ENCODE measurements around the gene MX2. TPM values are rescaled to one million over a fixed set of nuclear protein-coding genes. Genes with fewer than 3 reads are reported as not detected.

Gene MX2
- total and polyA plus RNA-seq, 2 of the 8 experiments (the other 6 are each of a cell fraction or from before 2014, with no cell fraction given) = 3.1 to 8.9 TPM

DNA sequence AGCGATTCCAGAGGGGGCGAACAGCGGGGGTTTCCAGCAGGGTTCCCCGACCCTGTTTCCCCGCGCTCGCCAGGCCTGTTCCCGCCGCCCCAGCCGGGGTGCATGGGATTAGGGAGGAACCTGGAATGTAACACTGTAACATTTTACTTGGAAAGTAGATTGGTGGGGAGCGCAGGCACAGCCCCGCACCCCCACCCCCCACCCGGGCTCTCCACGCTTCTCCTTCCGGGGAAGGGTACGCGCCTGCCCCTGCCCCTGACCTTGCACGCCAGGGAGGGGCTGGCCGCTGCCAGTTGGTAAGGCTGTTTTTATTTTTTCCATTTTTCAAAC lies 44.8 kb upstream of the MX2 start:
- Histone ChIP-seq H3K56ac (replicated peaks; ENCODE audit: insufficient read length, low read depth, low read length) (no peak overlapping the region), H2AFZ (ENCODE audit: low read length) (peak overlapping the region; percentile 18; the same call in 1 of the 2 replicates), H3K14ac (ENCODE audit: insufficient read length) (no peak overlapping the region), H3K4me3 (ENCODE audit: extremely low read depth in 1 of 4, insufficient read depth in 2 of 4, low read depth in 3 of 4, low read length in 4 of 4) (peak overlapping the region; percentile 46 to 67 (median 66)), H2BK120ac (replicated peaks; ENCODE audit: low read depth, low read length) (no peak overlapping the region), H2BK15ac (ENCODE audit: low read length) (no peak overlapping the region), H3K9me3 (ENCODE audit: insufficient read depth in 2 of 2, low read depth in 1 of 2, low read length in 1 of 2) (no peaks in the 10 kb centered on the region), H3K23ac (ENCODE audit: insufficient read length) (no peak overlapping the region), H4K20me1 (replicated peaks in 1 of 2; ENCODE audit: control insufficient read depth in 1 of 2, insufficient read depth in 2 of 2, low read length in 2 of 2) (peaks cover 0 to 2% of the 10 kb centered on the region in 2 experiments), H3K79me1 (ENCODE audit: low read depth, low read length) (no peaks in the 10 kb centered on the region), H3K27me3 (replicated peaks in 1 of 4; ENCODE audit: control insufficient read depth in 3 of 4, extremely low read depth in 1 of 4, insufficient read depth in 3 of 4, low read length in 3 of 4) (peaks cover 0 to 16% (median 10%) of the 10 kb centered on the region in 4 experiments; a peak in 6 of 7 replicates), H2BK5ac (ENCODE audit: low read depth, low read length) (no peak overlapping the region), H3K18ac (ENCODE audit: extremely low read depth, low read length) (no peak overlapping the region), H3K4me2 (ENCODE audit: insufficient read depth in 1 of 2, low read depth in 2 of 2, low read length in 2 of 2) (peak overlapping the region; percentile 63 to 82), H3K27ac (ENCODE audit: low read depth, low read length) (no peak overlapping the region), H4K8ac (ENCODE audit: extremely low read depth, insufficient read depth, low read length) (peak overlapping the region; percentile 83; the same call in 1 of the 2 replicates), H3K36me3 (ENCODE audit: control insufficient read depth in 2 of 4, insufficient read depth in 4 of 4, low read length in 3 of 4) (no peaks in the 10 kb centered on the region), H2BK20ac (ENCODE audit: low read length) (no peak overlapping the region), H4K91ac (replicated peaks; ENCODE audit: insufficient read length, low read length) (no peak overlapping the region), H3K4me1 (replicated peaks in 1 of 4; ENCODE audit: control insufficient read depth in 3 of 4, insufficient read depth in 4 of 4, low read length in 3 of 4) (peaks cover 0 to 1% (median 0%) of the 10 kb centered on the region in 4 experiments; a peak in 3 of 7 replicates), H2BK12ac (ENCODE audit: low read depth, low read length) (no peak overlapping the region), H3K23me2 (ENCODE audit: low read depth, low read length) (peaks cover 9% of the 10 kb centered on the region; the same call in 1 of the 2 replicates), H3K79me2 (ENCODE audit: control insufficient read depth in 1 of 2, insufficient read depth in 2 of 2, low read length in 2 of 2) (no peaks in the 10 kb centered on the region), H3K9ac (replicated peaks in 1 of 4; ENCODE audit: extremely low read depth in 1 of 4, low read depth in 3 of 4, low read length in 3 of 4) (peak overlapping the region in 1 of 4 experiments; percentile 45; a peak in 1 of 7 replicates), H4K5ac (ENCODE audit: insufficient read length, low read depth, low read length) (no peak overlapping the region), H3K4ac (replicated peaks; ENCODE audit: insufficient read length, low read depth, low read length) (no peak overlapping the region), H2AK5ac (ENCODE audit: low read depth, low read length) (no peak overlapping the region)
- DNase-seq (ENCODE audit: low read depth in 1 of 2, low spot score in 2 of 2) (no peak), FAIRE-seq (no peak)
- ChIA-PET CTCF (ENCODE audit: partially characterized antibody) (interaction anchor here (0.7 to 1.0 kb wide), 3 partner anchors 34 to 101 kb away, joined by 3 to 4 read pairs (median 3); no protein-coding TSS in a partner anchor), POLR2A (ENCODE audit: partially characterized antibody) (no interaction called here)
- 3% methylated on average over 16 of the region's 19 CpGs; no CpG with 5 or more reads in 1 of the 2 experiments for WGBS, 2 experiments (ENCODE audit: extremely low coverage in 1 of 2, insufficient coverage in 1 of 2, insufficient read length in 1 of 2, insufficient replicate concordance in 2 of 2, low coverage in 1 of 2, low lambda C conversion rate in 2 of 2, missing lambda C conversion rate in 1 of 2)
- no peak for TF ChIP-seq POLR2AphosphoS5 (IDR thresholded peaks at IDR 0.05; ENCODE audit: low read depth, low read length)
